ENCODE results near the gene WDR5. TPM values are rescaled to one million over a fixed set of nuclear protein-coding genes. Genes with fewer than 3 reads are reported as not detected.

WDR5 gene
- total RNA-seq, 2 donors from 2014 or later = 18.3 to 18.4 TPM

Other genes starting within 250 kb of the WDR5 start
- 1 to 10 TPM; 3.5 to 5.5 TPM for gene VAV2, start 143.8 kb upstream of the WDR5 start, total RNA-seq
- gene BRD3OS, start 110.6 kb upstream of the WDR5 start, total RNA-seq = 10 to 100 TPM in 1 of 2 donors, 1 to 10 TPM in 1; 7.7 to 10.2 TPM
- 10 to 100 TPM; 31.5 to 44.1 TPM for gene BRD3, start 68.1 kb upstream of the WDR5 start, total RNA-seq
- 10 to 100 TPM; 66.4 to 90.1 TPM for gene RNU6ATAC, start 28.5 kb downstream of the WDR5 start, total RNA-seq
- gene RXRA, start 190.4 kb downstream of the WDR5 start, total RNA-seq = 10 to 100 TPM in 1 of 2 donors, 1 to 10 TPM in 1; 7.5 to 10.6 TPM

Measured in T-helper 17 cell (primary cell).